ENCODE data around the gene NUCKS1.

NUCKS1 gene

DNA sequence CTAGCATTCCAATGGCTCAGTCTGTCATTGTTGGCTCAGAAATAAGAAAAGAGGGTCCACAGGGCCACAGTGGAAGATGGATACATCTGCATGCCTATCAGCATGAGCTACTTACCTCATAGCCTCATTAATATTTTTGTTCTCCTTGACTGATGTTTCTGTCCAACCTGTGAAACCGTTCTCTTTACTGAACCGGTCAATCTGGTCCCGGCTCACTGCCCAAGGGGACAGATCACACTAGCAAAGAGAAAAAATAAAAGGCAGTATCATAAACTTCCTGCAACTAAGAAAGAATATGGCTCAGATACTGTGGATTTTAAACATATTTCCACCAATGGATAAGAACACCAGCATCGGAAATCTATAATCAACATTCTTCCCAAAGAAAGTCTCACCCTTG is 20.6 kb upstream of the NUCKS1 start:
- DNase-seq (ENCODE audit: low read depth, low spot score) = no peak

GRCh38 chr1:205769641-205770365 is 19.8 kb upstream of the NUCKS1 start:
- DNase-seq (ENCODE audit: low read depth, low spot score) = no peak

GRCh38 chr1:205767248-205767647 is 17.3 kb upstream of the NUCKS1 start:
- DNase-seq (ENCODE audit: low read depth, low spot score) = no peak

- no peak for DNase-seq (ENCODE audit: low read depth, low spot score)
Observed at GRCh38 chr1:205766570-205766969, 16.6 kb upstream of the NUCKS1 start.

- DNase-seq (ENCODE audit: low read depth, low spot score) = no peak
Observed at GRCh38 chr1:205766038-205766437, 16.1 kb upstream of the NUCKS1 start.

DNA sequence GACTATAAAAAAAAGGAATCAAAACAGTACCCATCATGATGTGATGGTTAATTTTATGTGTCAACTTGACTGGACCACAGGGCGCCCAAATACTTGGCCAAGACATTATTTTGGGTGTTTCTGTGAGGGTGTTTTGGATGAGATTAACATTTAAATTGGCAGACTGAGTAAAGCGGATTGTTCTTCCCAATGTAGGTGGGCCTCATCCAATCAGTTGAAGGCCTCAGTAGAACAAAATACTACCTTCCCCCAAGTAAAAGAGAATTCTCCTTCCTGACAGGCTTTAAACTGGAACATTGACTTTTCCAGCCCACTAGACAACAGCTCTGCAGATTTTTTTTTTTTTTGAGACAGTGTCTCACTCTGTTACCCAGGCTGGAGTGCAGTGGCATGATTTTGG is 14.6 kb upstream of the NUCKS1 start:
- no peak for DNase-seq (ENCODE audit: low read depth, low spot score)

GRCh38 chr1:205763980-205764379 is 14.0 kb upstream of the NUCKS1 start:
- DNase-seq (ENCODE audit: low read depth, low spot score) = no peak

- DNase-seq (ENCODE audit: low read depth, low spot score) = no peak
Observed at GRCh38 chr1:205760606-205761005, 10.6 kb upstream of the NUCKS1 start.

- no peak for DNase-seq (ENCODE audit: low read depth, low spot score)
Observed at GRCh38 chr1:205756552-205756951, 6.6 kb upstream of the NUCKS1 start.

GRCh38 chr1:205754857-205755256 is 4.9 kb upstream of the NUCKS1 start:
- no peak for DNase-seq (ENCODE audit: low read depth, low spot score)

GRCh38 chr1:205751036-205751651 is 1.2 kb upstream of the NUCKS1 start:
- no peak for DNase-seq (ENCODE audit: low read depth, low spot score)

- DNase-seq (ENCODE audit: low read depth, low spot score) = peak; percentile 95
Observed at GRCh38 chr1:205749234-205750137, 496 bp downstream of the NUCKS1 start.

- no peak for DNase-seq (ENCODE audit: low read depth, low spot score)
Observed at GRCh38 chr1:205748403-205749233, 1.4 kb downstream of the NUCKS1 start.

GRCh38 chr1:205746757-205747412 is 3.1 kb downstream of the NUCKS1 start:
- DNase-seq (ENCODE audit: low read depth, low spot score) = no peak

DNA sequence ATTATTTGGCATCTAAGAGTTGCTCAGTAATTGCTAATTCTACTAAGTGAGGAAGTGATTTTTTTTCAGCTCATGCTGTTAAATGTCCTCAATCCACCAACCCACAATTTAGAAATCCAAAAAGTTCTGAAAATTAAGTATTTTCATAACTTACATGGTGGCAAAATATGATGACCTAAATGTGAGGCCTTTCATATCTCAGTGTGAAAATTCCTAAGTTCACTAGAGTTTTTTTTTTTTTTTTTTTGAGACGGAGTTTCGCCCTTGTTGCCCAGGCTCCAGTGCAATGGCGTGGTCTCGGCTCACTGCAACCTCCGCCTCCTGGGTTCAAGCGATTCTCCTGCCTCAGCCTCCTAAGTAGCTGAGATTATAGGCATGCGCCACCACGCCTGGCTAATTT is 5.6 kb downstream of the NUCKS1 start:
- no peak for DNase-seq (ENCODE audit: low read depth, low spot score)

DNA sequence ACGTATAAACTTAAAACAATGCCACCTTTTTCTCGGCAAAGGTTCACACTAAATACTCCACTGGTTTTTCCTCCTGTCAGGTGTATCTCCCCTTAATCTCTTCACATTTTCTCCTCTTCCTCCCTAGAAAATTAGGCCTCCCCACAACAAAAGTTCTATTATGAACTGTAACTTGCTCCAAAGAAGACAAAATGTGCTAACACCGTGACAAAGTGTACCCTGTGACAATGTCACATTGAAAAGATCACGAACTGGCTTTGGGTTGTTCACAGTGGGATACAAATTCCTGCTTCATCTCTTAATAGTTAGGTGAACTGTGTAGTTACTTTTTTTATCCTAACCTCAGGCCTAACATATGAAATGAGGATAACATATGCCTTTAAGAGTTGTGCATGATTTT is 6.0 kb downstream of the NUCKS1 start:
- DNase-seq (ENCODE audit: low read depth, low spot score) = no peak

- DNase-seq (ENCODE audit: low read depth, low spot score) = no peak
Observed at GRCh38 chr1:205741681-205742080, 8.3 kb downstream of the NUCKS1 start.

- DNase-seq (ENCODE audit: low read depth, low spot score) = no peak
Observed at GRCh38 chr1:205739348-205740160, 10.4 kb downstream of the NUCKS1 start.

DNA sequence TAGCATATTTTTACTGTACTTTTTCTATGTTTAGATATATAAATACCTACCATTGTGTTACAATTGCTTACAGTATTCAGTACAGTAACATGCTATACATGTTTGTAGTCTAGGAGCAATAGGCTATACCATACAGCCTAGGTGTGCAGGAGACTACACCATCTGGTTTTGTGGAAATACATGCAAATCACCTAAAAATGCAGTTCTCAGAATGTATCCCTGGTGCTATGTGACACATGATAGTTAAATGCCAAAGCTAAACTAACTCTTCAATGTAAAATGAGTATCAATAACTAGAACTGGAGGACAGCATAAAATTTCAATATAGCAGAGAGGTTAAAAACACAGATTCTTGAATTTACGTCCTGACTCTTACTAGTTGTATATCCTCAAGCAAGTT is 14.8 kb downstream of the NUCKS1 start:
- no peak for DNase-seq (ENCODE audit: low read depth, low spot score)

Data from activated naive CD8-positive, alpha-beta T cell treated with anti-CD3 and anti-CD28 coated beads, Interleukin-2, amount 50 U/mL, for 16 hours (primary cell).